NT2/D1 (cell line): ENCODE results near the gene GGT5.
A peak's percentile ranks its signal among the peaks of the same experiment; 100 is the strongest.
"Not testable (repeated sequence)": the region's sequence is repeated elsewhere in the genome, so short reads cannot be mapped to it uniquely, and the experiment has no call there.

Experiments used
- DNase-seq: peaks from one replicate; pipeline ENCODE4 v3.0.0-alpha.2; 2011; ENCODE audit warnings: low read depth, low spot score
- H3K27me3 ChIP-seq: 2 replicates; pipeline ENCODE4 v1.6.0; 2011; ENCODE audit warnings: mild to moderate bottlenecking; ENCODE audit not compliant: insufficient read length, insufficient read depth
- H3K36me3 ChIP-seq: 2 replicates; pipeline ENCODE4 v1.6.1; 2011; ENCODE audit warnings: mild to moderate bottlenecking, low read length, mixed read lengths; ENCODE audit not compliant: insufficient read depth, insufficient read length
- H3K4me1 ChIP-seq: 2 replicates; pipeline ENCODE4 v1.5.1; 2011; ENCODE audit not compliant: insufficient read depth, insufficient read length
- H3K4me3 ChIP-seq: 2 replicates; pipeline ENCODE4 v1.5.1; 2011; ENCODE audit warnings: low read depth; ENCODE audit not compliant: insufficient read length
- H3K9ac ChIP-seq: 2 replicates; pipeline ENCODE4 v1.6.0; 2011; ENCODE audit warnings: low read depth; ENCODE audit not compliant: insufficient read length
- H3K9me3 ChIP-seq: 2 replicates; pipeline ENCODE4 v1.5.1; 2011; ENCODE audit warnings: mild to moderate bottlenecking, low read length; ENCODE audit not compliant: insufficient read depth
- SUZ12 ChIP-seq: IDR thresholded peaks from 2 replicates; pipeline ENCODE4 v1.6.1; 2011; ENCODE audit not compliant: insufficient read length, insufficient read depth; ENCODE audit errors: extremely low read depth
- YY1 ChIP-seq: IDR thresholded peaks from 2 replicates; pipeline ENCODE4 v1.6.1; 2011; ENCODE audit not compliant: insufficient read length, insufficient read depth
- ZNF274 ChIP-seq: IDR thresholded peaks from 2 replicates; pipeline ENCODE4 v1.6.1; 2011; ENCODE audit warnings: mild to moderate bottlenecking, low read depth, low read length

GGT5 gene

DNA sequence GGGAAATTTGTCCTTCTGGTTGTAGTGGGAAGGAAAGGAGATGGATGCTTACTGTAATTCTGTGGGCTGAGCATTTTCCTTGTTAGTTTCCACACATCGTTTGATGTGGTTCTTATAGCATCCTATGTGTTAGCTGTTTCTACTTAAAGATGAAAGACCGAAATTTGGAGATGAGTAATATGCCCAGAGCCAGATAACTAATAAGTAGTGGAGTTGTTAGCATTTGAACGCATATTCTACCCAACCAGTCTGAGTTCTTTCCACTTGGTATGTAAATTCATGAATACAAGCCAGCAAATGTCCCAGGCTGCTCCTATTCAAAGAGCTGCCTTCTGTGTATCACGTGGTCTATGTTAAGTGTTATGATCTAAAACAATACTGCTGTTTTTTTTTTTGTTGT is 40.4 kb upstream of the GGT5 start:
- TF ChIP-seq SUZ12: no peak
- no peak for TF ChIP-seq ZNF274
- no peak for TF ChIP-seq YY1
- Histone ChIP-seq H3K36me3 (no peaks in the 10 kb centered on the region), H3K27me3 (no peaks in the 10 kb centered on the region), H3K9me3 (no peaks in the 10 kb centered on the region), H3K9ac (no peak overlapping the region), H3K4me3 (no peak overlapping the region), H3K4me1 (no peaks in the 10 kb centered on the region)
- no peak for DNase-seq

DNA sequence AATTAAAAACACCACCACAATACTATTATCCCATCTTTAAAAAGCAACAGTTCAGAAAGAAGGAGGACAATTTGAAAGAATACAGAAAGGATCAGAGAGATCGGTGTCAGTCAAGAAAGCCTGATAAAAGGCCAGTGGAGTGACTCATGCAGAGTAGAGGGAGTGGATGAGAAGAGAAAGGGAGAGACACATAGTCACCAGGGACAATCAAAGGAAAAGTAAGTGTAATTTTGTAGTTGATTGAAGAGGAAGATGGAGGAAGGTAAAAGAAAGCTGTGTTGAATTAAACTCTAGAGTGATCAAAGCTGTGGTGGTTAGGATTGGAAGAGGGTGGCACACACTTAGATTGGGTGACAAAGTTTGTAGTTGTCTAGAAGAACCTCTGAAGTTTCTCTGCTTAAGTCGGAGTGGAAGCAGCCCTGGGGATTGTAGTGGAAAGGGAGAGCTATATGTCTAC is 39.9 kb upstream of the GGT5 start:
- no peaks in the 10 kb centered on the region for H3K4me1 ChIP-seq
- H3K36me3 ChIP-seq: no peaks in the 10 kb centered on the region
- no peak overlapping the region for H3K4me3 ChIP-seq
- no peaks in the 10 kb centered on the region for H3K9me3 ChIP-seq
- no peak for DNase-seq
- no peak overlapping the region for H3K9ac ChIP-seq
- TF ChIP-seq SUZ12 (no peak), YY1 (no peak), ZNF274 (no peak)
- H3K27me3 ChIP-seq: no peaks in the 10 kb centered on the region

DNA sequence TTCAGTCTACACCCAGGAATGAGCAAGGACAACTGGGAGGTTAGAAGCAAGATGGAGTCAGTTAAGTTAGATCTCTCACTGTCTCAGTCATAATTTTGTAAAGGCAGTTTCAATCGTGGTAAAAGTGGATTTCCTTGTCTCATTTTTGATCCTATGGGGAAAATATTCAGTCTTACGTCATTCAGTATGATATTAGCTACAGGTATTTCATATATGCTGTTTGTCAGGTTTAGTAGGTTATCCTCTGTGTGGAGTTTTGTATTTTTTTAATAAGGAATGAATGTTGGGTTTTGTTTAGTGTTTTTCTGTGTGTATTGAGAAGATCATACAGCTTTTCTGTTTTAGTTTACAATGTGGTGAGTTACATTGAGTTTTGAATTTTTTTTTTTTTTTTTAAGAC is 37.5 kb upstream of the GGT5 start:
- no peaks in the 10 kb centered on the region for H3K4me1 ChIP-seq
- no peak for DNase-seq
- no peak overlapping the region for H3K9ac ChIP-seq
- H3K4me3 ChIP-seq: no peak overlapping the region
- no peaks in the 10 kb centered on the region for H3K27me3 ChIP-seq
- no peaks in the 10 kb centered on the region for H3K36me3 ChIP-seq
- no peak for TF ChIP-seq SUZ12
- TF ChIP-seq ZNF274: no peak
- TF ChIP-seq YY1: no peak
- no peaks in the 10 kb centered on the region for H3K9me3 ChIP-seq

DNA sequence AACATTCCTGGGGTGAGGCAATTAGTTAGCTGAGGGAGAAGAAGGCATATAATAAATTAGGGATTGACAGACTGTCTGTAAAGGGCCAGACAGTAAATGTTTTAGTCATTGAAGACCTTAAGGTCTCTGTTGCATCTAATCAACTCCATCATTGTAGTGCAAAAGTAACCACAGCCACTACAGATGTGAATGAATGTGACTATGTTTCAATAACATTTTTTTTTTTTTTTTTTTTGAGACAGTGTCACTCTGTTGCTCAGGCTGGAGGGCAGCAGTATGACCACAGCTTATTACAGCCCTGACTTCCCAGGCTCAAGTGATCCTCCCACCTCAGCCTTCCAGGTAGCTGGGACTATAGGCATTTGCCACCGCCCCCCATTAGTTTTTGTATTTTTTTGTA is 35.5 kb upstream of the GGT5 start:
- H3K4me1 ChIP-seq, DNase-seq, H3K27me3 ChIP-seq, H3K36me3 ChIP-seq, H3K4me3 ChIP-seq, H3K9me3 ChIP-seq, H3K9ac ChIP-seq: not testable (repeated sequence)

DNA sequence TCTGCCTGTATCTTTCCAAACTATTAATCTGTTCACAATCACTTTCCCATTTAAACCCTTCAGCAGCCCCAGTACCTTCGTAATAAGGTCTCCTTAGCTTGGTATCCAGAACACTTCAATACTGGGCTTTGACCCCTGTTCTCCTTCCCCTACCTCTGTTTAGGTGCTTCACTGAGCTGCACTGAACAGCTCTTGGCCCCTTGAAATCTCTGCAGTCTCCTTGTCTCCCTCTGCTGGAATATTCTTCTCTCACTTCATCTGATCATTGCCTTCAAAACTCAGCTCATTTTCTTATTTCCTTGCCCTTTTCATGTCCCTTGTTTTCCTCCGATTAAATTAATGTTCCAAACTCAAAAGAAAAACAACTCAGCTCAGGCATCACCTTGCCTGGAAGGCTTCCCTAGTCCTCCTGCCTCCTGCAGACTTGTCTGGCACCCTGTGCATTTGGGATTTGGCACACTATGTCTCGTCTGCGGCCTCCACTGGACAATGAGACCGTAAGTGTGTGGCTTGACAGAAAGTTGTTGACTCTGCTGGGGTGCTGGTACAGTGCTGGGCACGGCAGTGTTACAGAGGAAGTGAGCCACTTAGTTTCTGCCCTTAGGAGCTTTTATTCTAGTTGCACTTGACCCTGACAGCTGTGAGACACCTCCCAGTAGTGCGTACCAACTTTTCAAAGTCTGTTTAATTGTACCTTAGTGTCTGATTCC is 30.0 kb upstream of the GGT5 start:
- H3K4me1 ChIP-seq, H3K36me3 ChIP-seq, DNase-seq, H3K4me3 ChIP-seq, H3K9me3 ChIP-seq, H3K27me3 ChIP-seq, H3K9ac ChIP-seq: not testable (repeated sequence)

DNA sequence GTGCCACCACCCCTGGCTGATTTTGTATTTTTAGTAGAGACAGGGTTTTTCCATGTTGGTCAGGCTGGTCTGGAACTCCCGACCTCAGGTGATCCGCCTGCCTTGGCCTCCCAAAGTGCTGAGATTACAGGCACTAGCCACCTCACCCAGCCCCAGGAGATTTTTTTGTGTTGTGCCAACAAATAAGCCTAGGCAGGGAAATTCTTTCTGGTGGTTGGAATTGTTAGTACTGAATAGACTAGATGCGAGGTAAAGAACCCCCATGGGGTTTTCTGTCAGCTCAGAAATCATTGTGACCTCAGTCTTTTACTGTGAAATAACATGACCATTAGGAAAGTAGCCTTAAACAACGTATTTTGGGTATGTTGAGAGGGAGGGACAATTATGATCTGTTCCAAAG is 29.0 kb upstream of the GGT5 start:
- not testable (repeated sequence) for H3K4me3 ChIP-seq, H3K27me3 ChIP-seq, DNase-seq, H3K9me3 ChIP-seq, H3K4me1 ChIP-seq, H3K9ac ChIP-seq, H3K36me3 ChIP-seq

DNA sequence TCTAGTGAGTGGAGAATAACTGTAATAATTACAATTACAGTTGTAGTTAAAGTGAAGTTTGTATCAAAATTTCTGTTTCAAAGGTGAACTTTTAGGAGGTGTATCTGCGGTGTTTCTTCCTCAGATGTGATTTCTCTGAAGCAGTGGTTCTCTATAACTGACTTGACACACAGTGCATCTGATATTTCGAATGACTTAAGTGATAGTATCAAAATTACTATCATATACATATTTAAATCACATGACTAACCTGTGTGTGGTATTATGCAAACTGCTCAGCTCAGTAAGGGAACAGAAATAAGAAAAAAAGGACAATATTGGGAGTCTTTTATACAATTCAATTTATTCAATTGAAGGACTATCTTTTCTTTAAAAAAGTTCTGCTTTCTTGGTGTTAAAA is 28.1 kb upstream of the GGT5 start:
- H3K27me3 ChIP-seq, DNase-seq, H3K4me3 ChIP-seq, H3K9ac ChIP-seq, H3K36me3 ChIP-seq, H3K9me3 ChIP-seq, H3K4me1 ChIP-seq: not testable (repeated sequence)

DNA sequence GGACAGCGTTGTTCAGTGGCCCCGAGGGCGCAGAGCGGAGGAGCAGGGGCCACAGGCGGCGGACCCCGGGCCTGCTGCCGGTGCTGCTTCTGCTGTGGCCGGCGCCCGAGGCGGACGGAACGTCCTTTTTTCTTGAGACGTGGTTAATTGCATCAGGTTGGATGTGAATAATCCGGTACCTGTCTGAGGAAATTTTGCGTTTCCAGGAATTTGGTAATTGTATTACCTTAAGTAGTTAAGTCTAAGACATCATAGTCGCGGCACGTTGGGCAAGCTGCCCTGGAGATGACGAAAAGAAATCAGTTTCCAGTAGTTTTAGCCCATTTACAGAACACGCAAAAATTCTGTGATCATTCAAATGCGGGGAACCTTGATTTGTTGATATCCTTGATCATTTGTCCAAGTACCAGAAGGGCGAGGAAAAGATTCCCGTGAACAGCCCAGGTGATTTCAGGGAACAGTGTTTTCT is 26.5 kb upstream of the GGT5 start:
- DNase-seq: no peak
- Histone ChIP-seq H3K27me3 (no peaks in the 10 kb centered on the region), H3K36me3 (no peaks in the 10 kb centered on the region), H3K4me3 (peak overlapping the region; percentile 95), H3K4me1 (no peaks in the 10 kb centered on the region), H3K9ac (peak overlapping the region; percentile 96), H3K9me3 (no peaks in the 10 kb centered on the region)
- no peak for TF ChIP-seq SUZ12
- no peak for TF ChIP-seq ZNF274
- TF ChIP-seq YY1: no peak
